Measurements from ENCODE around the gene DAB2. TPM values are rescaled to one million over a fixed set of nuclear protein-coding genes. Genes with fewer than 3 reads are reported as not detected.
"Not testable (repeated sequence)": the region's sequence is repeated elsewhere in the genome, so short reads cannot be mapped to it uniquely, and the experiment has no call there.

DAB2 gene
- total RNA-seq, 2 experiments from 2014 or later, result 2.3 to 2.9 TPM

- POLR2A ChIA-PET, result no interaction called here
- DNase-seq, result no peak
- Mint-ChIP-seq H3K4me3 (no peak overlapping the region), H3K36me3 (no peaks in the 10 kb centered on the region), H3K4me1 (no peaks in the 10 kb centered on the region), H3K27ac (no peak overlapping the region), H3K27me3 (no peaks in the 10 kb centered on the region), H3K9me3 (peaks cover 24% of the 10 kb centered on the region)
- ATAC-seq (ENCODE audit: low read depth), result no peak
Observed at GRCh38 chr5:39353717-39354399, 70.9 kb downstream of the DAB2 start.

DNA sequence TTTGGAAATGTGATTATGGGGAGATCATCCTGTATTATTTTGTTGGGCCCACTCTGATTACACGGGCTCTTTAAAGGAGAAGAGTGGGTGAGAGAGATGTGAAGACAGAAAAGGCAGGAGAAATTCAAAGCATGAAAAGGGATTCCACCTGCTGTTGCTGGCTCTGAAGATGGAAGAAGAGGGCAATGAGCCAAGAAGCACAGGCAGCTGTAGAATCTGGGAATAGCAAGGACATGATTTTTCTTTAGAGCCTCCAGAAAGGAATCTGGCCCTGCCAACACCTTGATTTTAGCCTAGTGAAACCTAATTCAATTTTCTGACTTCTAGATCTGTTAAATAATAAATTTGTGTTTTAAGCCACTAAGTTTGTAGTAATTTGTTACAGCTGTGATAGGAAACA lies 71.8 kb downstream of the DAB2 start:
- H3K9me3 Mint-ChIP-seq, result peaks cover 20% of the 10 kb centered on the region
- DNase-seq (no peak), ATAC-seq (ENCODE audit: low read depth) (no peak)
- H3K36me3 Mint-ChIP-seq, result no peaks in the 10 kb centered on the region
- POLR2A ChIA-PET, result no interaction called here
- no peak overlapping the region for H3K27ac Mint-ChIP-seq
- H3K4me3 Mint-ChIP-seq, result no peak overlapping the region
- no peaks in the 10 kb centered on the region for H3K27me3 Mint-ChIP-seq
- no peaks in the 10 kb centered on the region for H3K4me1 Mint-ChIP-seq

DNA sequence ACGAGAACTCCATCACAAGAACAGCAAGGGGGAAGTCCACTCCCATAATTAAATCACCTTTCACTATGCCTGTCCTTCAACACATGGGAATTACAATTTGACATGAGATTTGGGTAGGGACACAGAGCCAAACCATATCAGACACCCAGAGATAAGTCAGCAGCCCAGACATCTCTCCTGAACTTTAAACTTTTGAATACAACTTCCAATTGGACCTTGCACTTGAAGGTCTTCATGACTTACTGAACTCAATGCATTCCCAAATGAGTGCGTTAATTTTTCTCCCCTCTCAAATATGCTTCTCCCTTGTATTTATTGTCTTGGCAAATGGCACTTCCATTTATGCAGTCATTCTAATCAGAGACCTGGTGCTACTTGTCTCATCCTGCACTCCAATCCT lies 72.6 kb downstream of the DAB2 start:
- H3K36me3 Mint-ChIP-seq, result no peaks in the 10 kb centered on the region
- POLR2A ChIA-PET, result no interaction called here
- H3K4me1 Mint-ChIP-seq, result no peaks in the 10 kb centered on the region
- H3K27me3 Mint-ChIP-seq, result peaks cover under 1% of the 10 kb centered on the region
- ATAC-seq (ENCODE audit: low read depth) (no peak), DNase-seq (no peak)
- no peak overlapping the region for H3K27ac Mint-ChIP-seq
- peaks cover 20% of the 10 kb centered on the region for H3K9me3 Mint-ChIP-seq
- no peak overlapping the region for H3K4me3 Mint-ChIP-seq

DNA sequence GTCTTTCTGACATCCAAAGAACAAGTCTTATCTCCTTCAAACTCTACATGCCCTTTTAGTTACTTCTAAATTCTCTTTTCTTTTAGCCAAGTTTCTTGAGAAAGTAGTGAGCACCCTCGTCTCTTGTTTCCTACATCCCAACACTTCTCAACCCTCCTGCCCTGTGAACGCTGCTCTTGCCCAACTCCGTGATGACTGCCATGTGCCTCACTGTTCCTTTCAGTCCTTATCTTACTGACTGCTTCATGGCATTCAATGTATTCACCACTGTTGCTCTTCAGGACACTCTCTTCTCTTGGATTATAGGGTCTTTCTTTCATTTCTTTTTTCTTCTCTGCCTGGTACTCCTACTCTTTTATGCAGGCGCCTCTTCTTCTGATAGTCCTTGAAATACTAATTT lies 75.3 kb downstream of the DAB2 start:
- POLR2A ChIA-PET, result no interaction called here
- H3K9me3 Mint-ChIP-seq, result peaks cover 20% of the 10 kb centered on the region
- no peak overlapping the region for H3K4me3 Mint-ChIP-seq
- H3K27me3 Mint-ChIP-seq, result peaks cover 7% of the 10 kb centered on the region
- H3K27ac Mint-ChIP-seq, result no peak overlapping the region
- ATAC-seq (ENCODE audit: low read depth), result no peak
- DNase-seq, result no peak
- H3K4me1 Mint-ChIP-seq, result no peaks in the 10 kb centered on the region
- H3K36me3 Mint-ChIP-seq, result no peaks in the 10 kb centered on the region

DNA sequence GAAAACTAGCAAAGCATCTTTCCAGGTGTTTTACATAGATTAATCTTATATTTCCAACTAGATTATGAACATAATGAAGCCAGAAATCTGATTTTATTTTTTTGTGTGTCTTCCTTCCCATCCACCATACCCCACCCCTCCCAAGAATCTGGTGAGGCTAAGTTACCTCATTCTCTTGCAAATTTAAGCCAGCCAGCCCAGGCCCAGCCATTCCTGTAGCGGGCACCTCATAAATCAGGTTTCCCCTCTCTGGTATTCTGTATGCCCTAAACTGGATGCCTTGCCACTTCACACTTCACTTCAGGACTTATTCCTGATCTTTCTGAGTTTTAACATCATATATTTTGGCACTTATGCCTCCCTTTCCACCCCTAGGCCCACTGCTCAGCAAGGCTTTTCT lies 82.3 kb downstream of the DAB2 start:
- H3K27me3 Mint-ChIP-seq, result peaks cover 7% of the 10 kb centered on the region
- H3K4me1 Mint-ChIP-seq, result no peaks in the 10 kb centered on the region

DNA sequence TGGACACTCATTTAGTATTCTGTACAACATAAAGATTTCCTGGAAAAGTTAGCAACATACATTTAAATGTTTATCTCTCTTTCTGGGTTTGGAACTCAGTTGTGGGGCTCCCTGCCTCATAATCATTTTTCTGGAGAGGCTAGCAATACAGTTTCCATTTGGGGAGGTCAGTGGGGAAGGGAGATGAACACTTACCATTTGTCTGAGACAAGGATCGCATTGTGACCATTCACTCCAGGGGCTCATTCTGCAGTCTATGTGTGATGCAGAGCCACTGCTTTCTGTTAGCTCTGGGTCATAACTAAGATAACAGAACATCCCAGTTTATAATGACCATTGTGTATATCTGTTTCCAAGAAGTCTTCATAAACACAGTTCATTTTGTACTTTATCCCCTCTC lies 82.9 kb downstream of the DAB2 start:
- Mint-ChIP-seq H3K9me3 (peaks cover 2% of the 10 kb centered on the region), H3K36me3 (no peaks in the 10 kb centered on the region), H3K27me3 (peaks cover 6% of the 10 kb centered on the region), H3K4me3 (no peak overlapping the region), H3K27ac (no peak overlapping the region), H3K4me1 (no peaks in the 10 kb centered on the region)
- POLR2A ChIA-PET, result no interaction called here
- ATAC-seq (ENCODE audit: low read depth), result no peak
- DNase-seq, result no peak

More for the DNA sequence above, 82.3 kb downstream of the DAB2 start:
- POLR2A ChIA-PET, result no interaction called here
- no peak overlapping the region for H3K27ac Mint-ChIP-seq
- H3K9me3 Mint-ChIP-seq, result peaks cover 2% of the 10 kb centered on the region
- H3K4me3 Mint-ChIP-seq, result no peak overlapping the region
- no peak for DNase-seq
- ATAC-seq (ENCODE audit: low read depth), result no peak
- H3K36me3 Mint-ChIP-seq, result no peaks in the 10 kb centered on the region

- POLR2A ChIA-PET, result no interaction called here
- ATAC-seq (ENCODE audit: low read depth) (no peak), DNase-seq (no peak)
- no peak overlapping the region for H3K4me3 Mint-ChIP-seq
- no peak overlapping the region for H3K27ac Mint-ChIP-seq
- H3K36me3 Mint-ChIP-seq, result no peaks in the 10 kb centered on the region
- H3K27me3 Mint-ChIP-seq, result peaks cover 2% of the 10 kb centered on the region
- H3K9me3 Mint-ChIP-seq, result peaks cover 2% of the 10 kb centered on the region
- H3K4me1 Mint-ChIP-seq, result no peaks in the 10 kb centered on the region
Observed at GRCh38 chr5:39340506-39340905, 84.3 kb downstream of the DAB2 start.

- Mint-ChIP-seq H3K9me3 (peaks cover 3% of the 10 kb centered on the region), H3K27ac (no peak overlapping the region), H3K4me3 (no peak overlapping the region), H3K4me1 (no peaks in the 10 kb centered on the region), H3K27me3 (no peaks in the 10 kb centered on the region), H3K36me3 (no peaks in the 10 kb centered on the region)
- no peak for DNase-seq
- ATAC-seq (ENCODE audit: low read depth), result no peak
- POLR2A ChIA-PET, result no interaction called here
Observed at GRCh38 chr5:39337252-39337915, 87.4 kb downstream of the DAB2 start.

GRCh38 chr5:39334296-39334695 lies 90.5 kb downstream of the DAB2 start:
- POLR2A ChIA-PET; ATAC-seq (ENCODE audit: low read depth); H3K4me3 Mint-ChIP-seq; H3K9me3 Mint-ChIP-seq; H3K27ac Mint-ChIP-seq; H3K27me3 Mint-ChIP-seq; DNase-seq; H3K4me1 Mint-ChIP-seq; H3K36me3 Mint-ChIP-seq: not testable (repeated sequence)

GRCh38 chr5:39333104-39333503 lies 91.7 kb downstream of the DAB2 start:
- no peaks in the 10 kb centered on the region for H3K27me3 Mint-ChIP-seq
- ATAC-seq (ENCODE audit: low read depth), result no peak
- no peaks in the 10 kb centered on the region for H3K36me3 Mint-ChIP-seq
- no peak overlapping the region for H3K27ac Mint-ChIP-seq
- no peak for DNase-seq
- POLR2A ChIA-PET, result no interaction called here
- no peak overlapping the region for H3K4me3 Mint-ChIP-seq
- no peaks in the 10 kb centered on the region for H3K4me1 Mint-ChIP-seq
- peaks cover 3% of the 10 kb centered on the region for H3K9me3 Mint-ChIP-seq

GRCh38 chr5:39331861-39332381 lies 92.9 kb downstream of the DAB2 start:
- H3K27me3 Mint-ChIP-seq, result no peaks in the 10 kb centered on the region
- H3K4me1 Mint-ChIP-seq, result no peaks in the 10 kb centered on the region
- no peak for ATAC-seq (ENCODE audit: low read depth)
- no peak overlapping the region for H3K4me3 Mint-ChIP-seq
- POLR2A ChIA-PET, result no interaction called here
- H3K9me3 Mint-ChIP-seq, result peaks cover 3% of the 10 kb centered on the region
- DNase-seq, result no peak
- H3K27ac Mint-ChIP-seq, result no peak overlapping the region
- H3K36me3 Mint-ChIP-seq, result no peaks in the 10 kb centered on the region

DNA sequence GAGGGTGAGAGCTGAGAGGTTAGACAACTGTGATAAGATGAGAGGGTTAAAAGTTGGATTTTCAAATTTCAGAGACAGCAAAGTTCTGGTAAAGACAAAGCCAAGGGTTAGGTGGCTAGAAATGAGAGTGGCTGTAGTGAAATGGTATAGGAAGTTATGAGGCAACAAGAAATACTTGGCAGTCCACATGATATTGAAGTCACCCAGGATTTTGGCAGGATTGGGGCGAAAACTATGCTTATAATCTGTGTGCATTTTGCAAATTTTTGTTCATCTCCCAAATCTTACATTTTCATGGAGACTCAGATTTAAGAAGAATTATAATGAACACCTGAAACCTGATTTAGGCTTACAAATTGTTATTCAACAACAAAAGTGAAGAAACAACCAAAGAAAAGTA lies 96.0 kb downstream of the DAB2 start:
- no peak overlapping the region for H3K27ac Mint-ChIP-seq
- H3K36me3 Mint-ChIP-seq, result no peaks in the 10 kb centered on the region
- H3K4me1 Mint-ChIP-seq, result no peaks in the 10 kb centered on the region
- POLR2A ChIA-PET, result no interaction called here
- peaks cover 3% of the 10 kb centered on the region for H3K9me3 Mint-ChIP-seq
- no peaks in the 10 kb centered on the region for H3K27me3 Mint-ChIP-seq
- H3K4me3 Mint-ChIP-seq, result no peak overlapping the region
- DNase-seq (no peak), ATAC-seq (ENCODE audit: low read depth) (no peak)

DNA sequence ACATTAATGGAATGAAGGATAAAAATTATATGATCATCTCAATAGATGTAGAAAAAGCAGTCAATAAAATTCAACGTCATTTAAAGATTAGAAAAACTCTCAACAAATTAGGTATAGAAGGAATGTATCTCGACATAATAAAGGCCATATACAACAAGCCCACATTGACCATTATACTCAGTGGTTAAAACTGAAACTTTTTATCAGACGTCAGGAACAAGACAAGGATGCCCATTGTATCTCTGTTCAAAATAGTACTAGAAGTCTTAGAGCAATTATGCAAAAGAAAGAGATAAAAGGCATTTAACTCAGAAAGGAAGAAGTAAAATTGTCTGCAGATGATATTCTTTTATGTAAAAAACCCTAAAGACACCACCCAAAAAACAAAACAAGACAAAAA lies 101.2 kb downstream of the DAB2 start:
- Mint-ChIP-seq H3K36me3 (no peaks in the 10 kb centered on the region), H3K4me3 (no peak overlapping the region), H3K9me3 (peaks cover 6% of the 10 kb centered on the region), H3K4me1 (no peaks in the 10 kb centered on the region), H3K27ac (no peak overlapping the region), H3K27me3 (peaks cover 13% of the 10 kb centered on the region)
- ATAC-seq (ENCODE audit: low read depth), result no peak
- POLR2A ChIA-PET, result no interaction called here
- no peak for DNase-seq
